Stimulated activated naive CD8-positive, alpha-beta T cell treated with anti-CD3 and anti-CD28 coated beads, Interleukin-15, Interleukin-2, amounts not matched to agents 100 ng/mL and 50 ng/mL, for 24 hours (primary cell): ENCODE measurements around the gene MLLT1.
A peak's percentile ranks its signal among the peaks of the same experiment; 100 is the strongest.
"Not testable (repeated sequence)": the region's sequence is repeated elsewhere in the genome, so short reads cannot be mapped to it uniquely, and the experiment has no call there.

Source experiments
- H3K27ac Mint-ChIP-seq: one replicate; pipeline ENCODE4 v1.8.0; 2021; ENCODE audit warnings: mild to moderate bottlenecking, mixed read lengths
- H3K27me3 Mint-ChIP-seq: one replicate; pipeline ENCODE4 v1.8.0; 2021; ENCODE audit warnings: mixed read lengths
- H3K36me3 Mint-ChIP-seq: one replicate; pipeline ENCODE4 v1.8.0; 2021; ENCODE audit warnings: low read depth, mixed read lengths
- H3K4me1 Mint-ChIP-seq: one replicate; pipeline ENCODE4 v1.8.0; 2021; ENCODE audit warnings: low read depth, mixed read lengths
- H3K4me3 Mint-ChIP-seq: one replicate; pipeline ENCODE4 v1.8.0; 2021; ENCODE audit warnings: mild to moderate bottlenecking, mixed read lengths
- H3K9me3 Mint-ChIP-seq: one replicate; pipeline ENCODE4 v1.8.0; 2021; ENCODE audit warnings: mixed read lengths

The MLLT1 gene, protein sequence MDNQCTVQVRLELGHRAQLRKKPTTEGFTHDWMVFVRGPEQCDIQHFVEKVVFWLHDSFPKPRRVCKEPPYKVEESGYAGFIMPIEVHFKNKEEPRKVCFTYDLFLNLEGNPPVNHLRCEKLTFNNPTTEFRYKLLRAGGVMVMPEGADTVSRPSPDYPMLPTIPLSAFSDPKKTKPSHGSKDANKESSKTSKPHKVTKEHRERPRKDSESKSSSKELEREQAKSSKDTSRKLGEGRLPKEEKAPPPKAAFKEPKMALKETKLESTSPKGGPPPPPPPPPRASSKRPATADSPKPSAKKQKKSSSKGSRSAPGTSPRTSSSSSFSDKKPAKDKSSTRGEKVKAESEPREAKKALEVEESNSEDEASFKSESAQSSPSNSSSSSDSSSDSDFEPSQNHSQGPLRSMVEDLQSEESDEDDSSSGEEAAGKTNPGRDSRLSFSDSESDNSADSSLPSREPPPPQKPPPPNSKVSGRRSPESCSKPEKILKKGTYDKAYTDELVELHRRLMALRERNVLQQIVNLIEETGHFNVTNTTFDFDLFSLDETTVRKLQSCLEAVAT

GRCh38 chr19:6279931-6280591 is at the start of gene MLLT1:
Gene MLLT1, minus strand, starts transcription at chr19:6279975. Its CDS starts 191 bp downstream, at chr19:6279784.
- no peaks in the 10 kb centered on the region for H3K27me3 Mint-ChIP-seq
- peaks cover 17% of the 10 kb centered on the region for H3K36me3 Mint-ChIP-seq
- no peaks in the 10 kb centered on the region for H3K9me3 Mint-ChIP-seq
- H3K27ac Mint-ChIP-seq = peak within 1 kb of the TSS; percentile 88
- H3K4me3 Mint-ChIP-seq = peak within 1 kb of the TSS; percentile 87
- H3K4me1 Mint-ChIP-seq = peaks cover 39% of the 10 kb centered on the region

DNA sequence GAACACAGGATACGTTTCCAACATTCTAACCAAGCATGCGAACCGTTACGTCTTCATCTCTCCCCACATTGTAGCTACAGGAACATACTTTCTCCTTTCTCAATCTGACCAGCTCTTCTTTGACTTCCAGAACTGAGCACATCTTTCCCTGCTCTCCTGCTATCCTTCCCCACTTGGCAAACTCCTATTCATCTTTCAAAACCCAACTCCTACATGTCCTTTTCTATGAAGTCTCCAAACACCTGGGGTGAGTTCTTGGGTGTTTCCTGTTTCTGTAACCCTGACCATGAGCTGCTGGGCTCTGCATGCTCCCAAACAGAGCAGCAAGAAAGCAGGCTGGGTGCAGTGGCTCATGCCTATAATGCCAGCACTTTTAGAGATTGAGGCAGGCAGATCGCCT is 47.0 kb upstream of the MLLT1 start:
- H3K9me3 Mint-ChIP-seq = no peaks in the 10 kb centered on the region
- no peaks in the 10 kb centered on the region for H3K4me1 Mint-ChIP-seq
- H3K36me3 Mint-ChIP-seq = no peaks in the 10 kb centered on the region
- no peak overlapping the region for H3K27ac Mint-ChIP-seq
- H3K27me3 Mint-ChIP-seq = no peaks in the 10 kb centered on the region
- H3K4me3 Mint-ChIP-seq = no peak overlapping the region

- Mint-ChIP-seq H3K27ac (no peak overlapping the region), H3K4me3 (no peak overlapping the region), H3K4me1 (no peaks in the 10 kb centered on the region), H3K27me3 (no peaks in the 10 kb centered on the region), H3K9me3 (no peaks in the 10 kb centered on the region), H3K36me3 (no peaks in the 10 kb centered on the region)
Measured at GRCh38 chr19:6325614-6326013, 45.8 kb upstream of the MLLT1 start.

DNA sequence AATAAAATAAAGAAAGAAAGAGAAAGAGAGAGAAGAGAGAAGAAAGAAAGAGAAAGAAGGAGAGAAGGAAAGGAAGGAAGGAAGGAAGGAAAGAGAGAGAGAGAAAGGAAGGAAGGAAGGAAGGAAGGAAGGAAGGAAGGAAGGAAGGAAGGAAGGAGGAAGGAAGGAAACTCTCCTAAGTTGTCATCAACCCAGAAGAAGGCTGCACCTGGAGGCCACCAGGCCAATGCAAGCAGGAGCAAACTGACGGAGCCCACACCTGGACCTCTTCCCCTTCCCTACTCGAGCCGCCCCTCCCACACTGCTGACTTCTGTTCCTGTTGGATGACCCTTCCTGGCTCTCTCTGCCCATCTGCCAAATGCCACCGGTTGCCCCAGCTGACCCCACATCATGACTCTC is 45.0 kb upstream of the MLLT1 start:
- no peaks in the 10 kb centered on the region for H3K4me1 Mint-ChIP-seq
- no peak overlapping the region for H3K27ac Mint-ChIP-seq
- H3K4me3 Mint-ChIP-seq = no peak overlapping the region
- no peaks in the 10 kb centered on the region for H3K9me3 Mint-ChIP-seq
- H3K27me3 Mint-ChIP-seq = no peaks in the 10 kb centered on the region
- no peaks in the 10 kb centered on the region for H3K36me3 Mint-ChIP-seq

GRCh38 chr19:6322284-6322683 is 42.5 kb upstream of the MLLT1 start:
- H3K4me3 Mint-ChIP-seq = no peak overlapping the region
- H3K4me1 Mint-ChIP-seq = no peaks in the 10 kb centered on the region
- no peaks in the 10 kb centered on the region for H3K9me3 Mint-ChIP-seq
- no peaks in the 10 kb centered on the region for H3K27me3 Mint-ChIP-seq
- H3K27ac Mint-ChIP-seq = no peak overlapping the region
- no peaks in the 10 kb centered on the region for H3K36me3 Mint-ChIP-seq

DNA sequence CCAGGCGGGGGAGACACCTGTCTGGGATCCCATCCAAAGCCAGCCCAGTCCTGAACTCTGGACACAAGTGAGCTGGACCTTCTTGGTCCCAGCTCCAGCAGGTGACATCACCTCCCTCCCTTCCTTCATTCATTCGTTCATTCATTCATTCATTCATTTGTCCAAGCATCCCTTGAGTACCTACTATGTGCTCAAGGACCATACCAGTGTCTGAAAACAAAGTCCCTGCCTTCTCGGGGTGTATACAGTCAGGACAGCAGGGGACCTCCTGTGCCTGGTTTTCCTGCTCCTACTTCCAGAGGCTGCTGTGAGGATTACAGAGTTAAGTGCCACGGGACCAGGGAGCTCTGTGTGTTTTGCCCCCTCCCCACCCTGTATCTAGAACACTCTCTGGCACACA is 39.6 kb upstream of the MLLT1 start:
- Mint-ChIP-seq H3K4me1 (no peaks in the 10 kb centered on the region), H3K36me3 (no peaks in the 10 kb centered on the region), H3K27me3 (no peaks in the 10 kb centered on the region), H3K4me3 (no peak overlapping the region), H3K27ac (peak overlapping the region; percentile 45), H3K9me3 (no peaks in the 10 kb centered on the region)

DNA sequence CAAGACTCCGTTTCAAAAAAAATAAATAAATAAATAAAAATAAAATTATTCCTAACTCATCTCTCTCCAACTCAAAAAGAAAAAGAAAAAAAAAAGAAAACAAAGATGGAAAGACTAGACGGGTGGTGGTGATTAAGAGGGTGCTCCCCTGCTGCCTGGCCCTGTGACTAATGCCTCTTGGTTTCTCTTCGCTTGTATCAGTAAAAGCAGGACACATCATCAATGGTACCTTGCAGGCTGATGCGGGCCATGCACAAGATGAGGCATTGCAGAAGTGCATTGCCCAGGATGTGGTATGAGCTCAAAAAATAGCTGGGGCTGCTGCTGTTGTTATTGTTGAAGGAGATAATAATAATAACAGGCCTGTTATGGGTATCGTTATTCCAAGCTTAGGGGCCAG is 39.0 kb upstream of the MLLT1 start:
- Mint-ChIP-seq H3K36me3 (no peaks in the 10 kb centered on the region), H3K9me3 (no peaks in the 10 kb centered on the region), H3K27ac (no peak overlapping the region), H3K4me3 (no peak overlapping the region), H3K27me3 (no peaks in the 10 kb centered on the region), H3K4me1 (no peaks in the 10 kb centered on the region)

GRCh38 chr19:6315646-6316045 is 35.9 kb upstream of the MLLT1 start:
- not testable (repeated sequence) for H3K27ac Mint-ChIP-seq, H3K27me3 Mint-ChIP-seq, H3K9me3 Mint-ChIP-seq, H3K4me3 Mint-ChIP-seq, H3K4me1 Mint-ChIP-seq, H3K36me3 Mint-ChIP-seq

DNA sequence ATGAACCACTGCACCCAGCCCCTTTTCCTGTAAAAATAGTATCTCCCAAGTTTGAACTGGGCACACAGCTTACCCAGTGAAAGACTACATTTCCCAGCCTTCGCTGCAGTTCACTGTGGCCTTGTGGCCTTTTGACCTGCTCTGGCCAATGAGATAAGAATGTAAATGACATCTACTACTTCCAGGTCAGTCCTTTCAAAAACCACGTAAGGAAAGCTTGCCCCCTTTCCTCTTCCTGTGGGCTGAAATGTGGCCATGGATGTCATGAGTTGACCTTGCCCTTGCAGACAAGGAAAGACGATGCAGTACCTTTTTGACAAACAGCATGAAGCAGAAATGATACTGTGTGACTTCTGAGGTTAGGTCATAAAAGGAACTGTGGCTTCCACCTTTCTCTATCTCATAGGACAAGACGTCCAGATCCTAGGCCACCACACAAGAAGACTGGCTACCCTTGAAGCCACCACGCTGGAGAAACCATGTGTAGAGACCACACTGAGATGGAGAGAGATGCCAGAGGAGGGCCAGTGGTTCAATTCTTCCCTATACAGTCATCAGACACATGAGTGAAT is 33.7 kb upstream of the MLLT1 start:
- Mint-ChIP-seq H3K27ac (no peak overlapping the region), H3K4me1 (no peaks in the 10 kb centered on the region), H3K27me3 (no peaks in the 10 kb centered on the region), H3K9me3 (no peaks in the 10 kb centered on the region), H3K4me3 (no peak overlapping the region), H3K36me3 (no peaks in the 10 kb centered on the region)

DNA sequence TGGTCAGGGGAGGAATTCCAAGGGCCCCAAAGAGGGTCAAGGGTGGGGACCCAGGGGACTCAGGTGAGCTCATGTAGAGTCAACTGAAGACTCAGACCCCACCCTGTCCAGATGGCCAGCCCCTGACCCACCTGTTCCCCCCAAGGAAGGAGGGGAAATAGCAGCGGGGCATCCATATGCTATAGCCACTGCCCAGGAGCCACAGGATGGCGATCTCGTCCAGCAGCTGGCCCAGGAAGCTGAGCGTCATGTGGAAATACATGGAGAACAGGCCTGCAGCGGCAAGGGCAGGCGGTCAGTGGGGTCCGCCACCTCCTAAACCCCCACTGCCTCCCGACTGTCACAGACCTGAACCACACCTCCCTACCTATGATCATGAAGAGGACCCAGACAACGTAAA is 32.2 kb upstream of the MLLT1 start:
- no peak overlapping the region for H3K27ac Mint-ChIP-seq
- H3K9me3 Mint-ChIP-seq = no peaks in the 10 kb centered on the region
- H3K4me3 Mint-ChIP-seq = no peak overlapping the region
- H3K36me3 Mint-ChIP-seq = no peaks in the 10 kb centered on the region
- H3K4me1 Mint-ChIP-seq = no peaks in the 10 kb centered on the region
- no peaks in the 10 kb centered on the region for H3K27me3 Mint-ChIP-seq

GRCh38 chr19:6298413-6298812 is 18.6 kb upstream of the MLLT1 start:
- Mint-ChIP-seq H3K27ac (no peak overlapping the region), H3K4me1 (no peaks in the 10 kb centered on the region), H3K36me3 (peaks cover 3% of the 10 kb centered on the region), H3K27me3 (no peaks in the 10 kb centered on the region), H3K9me3 (peaks cover 3% of the 10 kb centered on the region), H3K4me3 (no peak overlapping the region)

- peaks cover 8% of the 10 kb centered on the region for H3K36me3 Mint-ChIP-seq
Measured at GRCh38 chr19:6297202-6297601, 17.4 kb upstream of the MLLT1 start.

GRCh38 chr19:6292006-6292405 is 12.2 kb upstream of the MLLT1 start:
- Mint-ChIP-seq H3K4me1 (no peaks in the 10 kb centered on the region), H3K27ac (no peak overlapping the region), H3K4me3 (no peak overlapping the region), H3K9me3 (peaks cover 24% of the 10 kb centered on the region), H3K36me3 (peaks cover 17% of the 10 kb centered on the region), H3K27me3 (no peaks in the 10 kb centered on the region)

More at GRCh38 chr19:6297202-6297601, 17.4 kb upstream of the MLLT1 start:
- no peak overlapping the region for H3K27ac Mint-ChIP-seq
- no peak overlapping the region for H3K4me3 Mint-ChIP-seq
- peaks cover 7% of the 10 kb centered on the region for H3K9me3 Mint-ChIP-seq
- no peaks in the 10 kb centered on the region for H3K4me1 Mint-ChIP-seq
- no peaks in the 10 kb centered on the region for H3K27me3 Mint-ChIP-seq

DNA sequence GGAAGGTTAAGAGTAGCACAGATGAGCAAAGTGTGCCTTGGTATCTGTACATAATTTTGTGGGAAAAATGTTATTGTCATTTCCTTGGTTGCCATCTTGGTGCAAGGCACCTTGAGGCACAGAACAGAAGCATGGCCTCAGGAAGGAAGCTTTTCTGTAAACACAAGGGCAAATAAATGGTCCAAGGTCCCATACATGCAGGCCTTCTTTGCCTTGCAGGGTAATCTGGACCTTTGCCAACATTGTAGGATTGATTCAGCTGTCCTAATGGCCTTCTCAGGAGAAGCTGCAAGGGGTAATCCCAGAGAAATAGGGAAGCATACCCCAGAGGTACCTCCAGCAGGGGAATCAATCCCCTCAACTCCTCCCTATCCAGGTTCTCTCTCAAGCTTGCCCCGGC is 9.0 kb upstream of the MLLT1 start:
- peaks cover 21% of the 10 kb centered on the region for H3K9me3 Mint-ChIP-seq
- H3K4me3 Mint-ChIP-seq = no peak overlapping the region
- no peaks in the 10 kb centered on the region for H3K4me1 Mint-ChIP-seq
- H3K36me3 Mint-ChIP-seq = peaks cover 14% of the 10 kb centered on the region
- no peak overlapping the region for H3K27ac Mint-ChIP-seq
- no peaks in the 10 kb centered on the region for H3K27me3 Mint-ChIP-seq

GRCh38 chr19:6287269-6287885 is 7.6 kb upstream of the MLLT1 start:
- Mint-ChIP-seq H3K36me3 (peaks cover 10% of the 10 kb centered on the region), H3K27me3 (no peaks in the 10 kb centered on the region), H3K27ac (no peak overlapping the region), H3K4me3 (no peak overlapping the region), H3K9me3 (peaks cover 17% of the 10 kb centered on the region), H3K4me1 (no peaks in the 10 kb centered on the region)
